ENCODE measurements around the gene KCNT1.
A peak's percentile ranks its signal among the peaks of the same experiment; 100 is the strongest.

KCNT1 gene

GRCh38 chr9:135727257-135727875 is 25.4 kb downstream of the KCNT1 start:
- Histone ChIP-seq H3K4me1 (ENCODE audit: control insufficient read depth, insufficient read depth, low read length) (peaks cover 8% of the 10 kb centered on the region), H3K36me3 (ENCODE audit: control insufficient read depth, insufficient read depth, low read length) (no peaks in the 10 kb centered on the region), H3K27me3 (ENCODE audit: control insufficient read depth, insufficient read depth, low read length) (no peaks in the 10 kb centered on the region), H3K27ac (ENCODE audit: low read depth, low read length) (no peak overlapping the region), H3K9ac (ENCODE audit: low read depth, low read length) (no peak overlapping the region), H3K4me3 (ENCODE audit: low read depth, low read length) (no peak overlapping the region), H3K9me3 (ENCODE audit: control insufficient read depth, insufficient read depth, low read length) (peaks cover under 1% of the 10 kb centered on the region; the same call in 1 of the 2 replicates)

- Histone ChIP-seq H3K36me3 (ENCODE audit: control insufficient read depth, insufficient read depth, low read length) (no peaks in the 10 kb centered on the region), H3K27ac (ENCODE audit: low read depth, low read length) (no peak overlapping the region), H3K9ac (ENCODE audit: low read depth, low read length) (no peak overlapping the region), H3K4me3 (ENCODE audit: low read depth, low read length) (no peak overlapping the region), H3K9me3 (ENCODE audit: control insufficient read depth, insufficient read depth, low read length) (peaks cover 3% of the 10 kb centered on the region; the same call in 1 of the 2 replicates), H3K4me1 (ENCODE audit: control insufficient read depth, insufficient read depth, low read length) (peaks cover 8% of the 10 kb centered on the region), H3K27me3 (ENCODE audit: control insufficient read depth, insufficient read depth, low read length) (no peaks in the 10 kb centered on the region)
These were observed 26.6 kb downstream of the KCNT1 start for GRCh38 chr9:135728436-135729110.

DNA sequence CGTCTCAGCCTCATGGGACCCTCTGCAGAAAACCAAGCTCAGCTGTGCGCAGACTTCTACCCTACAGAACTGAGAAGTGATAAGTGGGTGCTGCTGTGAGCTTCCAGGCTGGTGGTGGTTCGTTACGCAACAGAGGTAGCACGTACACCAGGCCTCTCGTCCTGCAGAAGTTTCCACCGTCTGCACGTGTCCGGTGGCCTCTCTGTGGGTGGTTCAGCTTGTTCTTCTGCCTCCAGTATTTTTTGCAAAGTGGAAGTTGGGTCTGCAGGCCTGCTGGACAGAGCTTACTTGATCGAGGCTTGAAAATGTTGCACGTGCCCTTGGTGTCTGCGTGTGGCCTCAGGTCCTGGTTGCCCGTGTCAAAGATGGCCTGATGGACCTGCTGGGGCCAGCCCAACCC is 27.5 kb downstream of the KCNT1 start:
- Histone ChIP-seq H3K27ac (ENCODE audit: low read depth, low read length) (no peak overlapping the region), H3K4me1 (ENCODE audit: control insufficient read depth, insufficient read depth, low read length) (peaks cover 8% of the 10 kb centered on the region), H3K9ac (ENCODE audit: low read depth, low read length) (no peak overlapping the region), H3K27me3 (ENCODE audit: control insufficient read depth, insufficient read depth, low read length) (no peaks in the 10 kb centered on the region), H3K9me3 (ENCODE audit: control insufficient read depth, insufficient read depth, low read length) (peaks cover 3% of the 10 kb centered on the region; the same call in 1 of the 2 replicates), H3K4me3 (ENCODE audit: low read depth, low read length) (no peak overlapping the region), H3K36me3 (ENCODE audit: control insufficient read depth, insufficient read depth, low read length) (no peaks in the 10 kb centered on the region)

GRCh38 chr9:135731454-135731853 is 29.5 kb downstream of the KCNT1 start:
- no peak overlapping the region for H3K4me3 ChIP-seq (ENCODE audit: low read depth, low read length)
- H3K9ac ChIP-seq (ENCODE audit: low read depth, low read length) = no peak overlapping the region
- peaks cover 7% of the 10 kb centered on the region; the same call in 1 of the 2 replicates for H3K27me3 ChIP-seq (ENCODE audit: control insufficient read depth, insufficient read depth, low read length)

DNA sequence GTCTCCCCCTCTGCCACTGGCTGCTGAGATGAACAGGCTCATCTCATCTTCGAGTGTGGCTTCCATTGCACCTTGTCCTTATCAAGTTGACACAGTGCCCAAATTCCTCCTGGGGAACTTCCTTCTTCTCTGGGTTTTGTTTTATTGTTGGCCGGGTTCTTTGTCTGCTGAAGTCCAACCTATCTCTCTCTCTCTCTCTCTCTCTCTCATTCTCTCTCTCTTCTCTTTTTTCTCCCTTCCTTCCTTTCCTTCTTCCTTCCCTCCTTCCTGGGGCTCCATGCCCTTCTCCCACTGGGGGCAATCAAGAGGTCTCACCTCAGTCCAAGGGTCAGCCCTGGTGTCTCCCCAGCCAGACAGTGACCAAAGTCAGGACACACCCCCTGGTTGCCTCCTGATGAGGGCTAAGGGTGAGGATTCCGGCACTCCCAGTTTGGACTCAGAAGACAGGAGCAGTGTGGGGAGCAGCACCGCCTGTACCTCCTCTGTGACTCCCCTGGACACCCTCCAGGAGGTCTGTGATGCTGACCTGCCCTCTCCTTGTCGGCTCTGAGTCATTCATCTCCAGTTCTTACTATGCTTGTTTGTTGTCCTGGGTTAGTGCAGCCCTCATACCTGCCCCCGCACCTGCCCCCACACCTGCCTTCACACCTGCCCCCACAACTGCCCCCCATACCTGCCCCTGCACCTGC is 30.7 kb downstream of the KCNT1 start:
- Histone ChIP-seq H3K27me3 (ENCODE audit: control insufficient read depth, insufficient read depth, low read length) (peaks cover 17% of the 10 kb centered on the region), H3K4me1 (ENCODE audit: control insufficient read depth, insufficient read depth, low read length) (peaks cover 7% of the 10 kb centered on the region)

More at GRCh38 chr9:135731454-135731853, 29.5 kb downstream of the KCNT1 start:
- Histone ChIP-seq H3K36me3 (ENCODE audit: control insufficient read depth, insufficient read depth, low read length) (no peaks in the 10 kb centered on the region), H3K4me1 (ENCODE audit: control insufficient read depth, insufficient read depth, low read length) (peaks cover 8% of the 10 kb centered on the region), H3K9me3 (ENCODE audit: control insufficient read depth, insufficient read depth, low read length) (peaks cover 3% of the 10 kb centered on the region; the same call in 1 of the 2 replicates), H3K27ac (ENCODE audit: low read depth, low read length) (no peak overlapping the region)

DNA sequence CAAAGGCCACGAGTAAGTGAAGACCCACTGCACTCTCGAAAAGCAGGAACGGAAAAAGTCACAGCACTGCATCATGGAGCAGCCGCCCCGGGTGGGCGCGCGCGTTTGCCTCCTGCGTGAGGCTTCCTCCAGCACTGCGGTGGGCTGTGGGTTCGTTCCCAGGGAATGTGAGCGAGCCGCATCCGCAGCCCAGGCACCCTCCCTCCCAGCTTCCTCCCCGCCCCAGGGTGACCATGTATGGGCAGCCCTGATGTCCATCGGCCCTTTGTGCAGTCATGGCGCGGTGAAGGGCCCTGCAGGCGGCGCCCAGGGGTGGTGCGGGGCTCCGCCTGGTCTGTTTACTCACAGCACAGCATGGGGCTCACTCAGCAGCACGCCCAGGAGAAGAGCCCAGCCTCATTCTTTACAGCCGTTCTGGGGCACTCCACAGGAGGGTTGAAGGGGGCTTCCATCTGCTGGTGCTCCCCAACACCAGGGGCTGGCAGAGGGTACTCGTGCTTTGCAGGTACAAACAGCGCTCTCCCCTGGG is 32.7 kb downstream of the KCNT1 start:
- peaks cover 17% of the 10 kb centered on the region for H3K27me3 ChIP-seq (ENCODE audit: control insufficient read depth, insufficient read depth, low read length)
- H3K9ac ChIP-seq (ENCODE audit: low read depth, low read length) = no peak overlapping the region
- H3K36me3 ChIP-seq (ENCODE audit: control insufficient read depth, insufficient read depth, low read length) = no peaks in the 10 kb centered on the region
- H3K9me3 ChIP-seq (ENCODE audit: control insufficient read depth, insufficient read depth, low read length) = peaks cover 3% of the 10 kb centered on the region; the same call in 1 of the 2 replicates
- H3K27ac ChIP-seq (ENCODE audit: low read depth, low read length) = no peak overlapping the region
- no peaks in the 10 kb centered on the region for H3K4me1 ChIP-seq (ENCODE audit: control insufficient read depth, insufficient read depth, low read length)
- H3K4me3 ChIP-seq (ENCODE audit: low read depth, low read length) = no peak overlapping the region

More for the DNA sequence above, 30.7 kb downstream of the KCNT1 start:
- no peak overlapping the region for H3K27ac ChIP-seq (ENCODE audit: low read depth, low read length)
- H3K9ac ChIP-seq (ENCODE audit: low read depth, low read length) = no peak overlapping the region
- H3K36me3 ChIP-seq (ENCODE audit: control insufficient read depth, insufficient read depth, low read length) = no peaks in the 10 kb centered on the region
- H3K9me3 ChIP-seq (ENCODE audit: control insufficient read depth, insufficient read depth, low read length) = peaks cover 3% of the 10 kb centered on the region; the same call in 1 of the 2 replicates
- no peak overlapping the region for H3K4me3 ChIP-seq (ENCODE audit: low read depth, low read length)

- Histone ChIP-seq H3K27me3 (ENCODE audit: control insufficient read depth, insufficient read depth, low read length) (peaks cover 17% of the 10 kb centered on the region), H3K9me3 (ENCODE audit: control insufficient read depth, insufficient read depth, low read length) (peaks cover 3% of the 10 kb centered on the region; the same call in 1 of the 2 replicates)
These were observed 34.4 kb downstream of the KCNT1 start for GRCh38 chr9:135736272-135736978.

GRCh38 chr9:135736979-135737839 is 35.2 kb downstream of the KCNT1 start:
- Histone ChIP-seq H3K36me3 (ENCODE audit: control insufficient read depth, insufficient read depth, low read length) (no peaks in the 10 kb centered on the region), H3K9ac (ENCODE audit: low read depth, low read length) (no peak overlapping the region), H3K27me3 (ENCODE audit: control insufficient read depth, insufficient read depth, low read length) (peaks cover 17% of the 10 kb centered on the region), H3K4me3 (ENCODE audit: low read depth, low read length) (no peak overlapping the region), H3K4me1 (ENCODE audit: control insufficient read depth, insufficient read depth, low read length) (no peaks in the 10 kb centered on the region), H3K27ac (ENCODE audit: low read depth, low read length) (no peak overlapping the region), H3K9me3 (ENCODE audit: control insufficient read depth, insufficient read depth, low read length) (peaks cover 3% of the 10 kb centered on the region; the same call in 1 of the 2 replicates)

More at GRCh38 chr9:135736272-135736978, 34.4 kb downstream of the KCNT1 start:
- Histone ChIP-seq H3K9ac (ENCODE audit: low read depth, low read length) (no peak overlapping the region), H3K36me3 (ENCODE audit: control insufficient read depth, insufficient read depth, low read length) (no peaks in the 10 kb centered on the region), H3K27ac (ENCODE audit: low read depth, low read length) (no peak overlapping the region), H3K4me3 (ENCODE audit: low read depth, low read length) (peak overlapping the region; percentile 40; the same call in 1 of the 2 replicates), H3K4me1 (ENCODE audit: control insufficient read depth, insufficient read depth, low read length) (no peaks in the 10 kb centered on the region)

GRCh38 chr9:135737840-135738521 is 36.0 kb downstream of the KCNT1 start:
- Histone ChIP-seq H3K36me3 (ENCODE audit: control insufficient read depth, insufficient read depth, low read length) (no peaks in the 10 kb centered on the region), H3K4me3 (ENCODE audit: low read depth, low read length) (no peak overlapping the region), H3K27me3 (ENCODE audit: control insufficient read depth, insufficient read depth, low read length) (peaks cover 17% of the 10 kb centered on the region), H3K9ac (ENCODE audit: low read depth, low read length) (no peak overlapping the region), H3K27ac (ENCODE audit: low read depth, low read length) (no peak overlapping the region), H3K4me1 (ENCODE audit: control insufficient read depth, insufficient read depth, low read length) (no peaks in the 10 kb centered on the region), H3K9me3 (ENCODE audit: control insufficient read depth, insufficient read depth, low read length) (no peaks in the 10 kb centered on the region)
